H1 (cell line): Measurements from ENCODE around the gene DAPK3. TPM values are rescaled to one million over a fixed set of nuclear protein-coding genes. Genes with fewer than 3 reads are reported as not detected.

Experiments used
- CTCF ChIA-PET: fragments of 300-600 bp; sonication (Branson Sonifier 250); formaldehyde crosslinking; loops from one replicate; lab custom pipeline; 2021; ENCODE audit not compliant: partially characterized antibody; lab: Charles Lee
- POLR2A ChIA-PET: fragments of 300-600 bp; sonication (Branson Sonifier 250); formaldehyde crosslinking; loops from one replicate; lab custom pipeline; 2021; ENCODE audit warnings: inconsistent platforms; ENCODE audit not compliant: partially characterized antibody; lab: Charles Lee
- DNase-seq, 2 experiments: peaks; one replicate each; pipeline versions ENCODE4 v3.0.0 to v3.0.0-alpha.2; 2010 to 2022; ENCODE audit warnings: low spot score in 2 of 2, low read depth in 1 of 2, mixed read lengths in 1 of 2
- FAIRE-seq: peaks from 2 replicates; lab custom pipeline; 2011; peaks lifted over from hg19 to GRCh38; lab: Jason Lieb, UNC
- H2AFZ ChIP-seq: 2 replicates; pipeline ENCODE4 v1.8.1; 2012; ENCODE audit warnings: low read length, inconsistent platforms
- H2AK5ac ChIP-seq: 2 replicates; pipeline ENCODE4 v1.6.1; 2013; ENCODE audit warnings: low read depth, low read length
- H2BK120ac ChIP-seq: replicated peaks from 2 replicates; pipeline ENCODE3; 2013; ENCODE audit warnings: low read depth, low read length, inconsistent platforms
- H2BK12ac ChIP-seq: 2 replicates; pipeline ENCODE4 v1.6.1; 2013; ENCODE audit warnings: low read depth, low read length
- H2BK15ac ChIP-seq: 2 replicates; pipeline ENCODE4 v1.6.1; 2013; ENCODE audit warnings: low read length
- H2BK20ac ChIP-seq: 2 replicates; pipeline ENCODE4 v1.6.1; 2013; ENCODE audit warnings: low read length
- H2BK5ac ChIP-seq: 2 replicates; pipeline ENCODE4 v1.6.1; 2013; ENCODE audit warnings: low read depth, low read length
- H3K14ac ChIP-seq: 2 replicates; pipeline ENCODE4 v1.6.1; 2013; ENCODE audit warnings: inconsistent platforms; ENCODE audit not compliant: insufficient read length
- H3K18ac ChIP-seq: 2 replicates; pipeline ENCODE4 v1.6.1; 2013; ENCODE audit warnings: low read length; ENCODE audit errors: extremely low read depth
- H3K23ac ChIP-seq: 2 replicates; pipeline ENCODE4 v1.6.1; 2013; ENCODE audit warnings: inconsistent platforms; ENCODE audit not compliant: insufficient read length
- H3K23me2 ChIP-seq: 2 replicates; pipeline ENCODE4 v1.6.1; 2013; ENCODE audit warnings: low read depth, low read length
- H3K27ac ChIP-seq: 2 replicates; pipeline ENCODE4 v1.6.1; 2011; ENCODE audit warnings: low read depth, low read length, inconsistent platforms
- H3K27me3 ChIP-seq, 4 experiments: replicated peaks in 1 of 4; 1 replicate in 1 of 4; 2 replicates in 3 of 4; pipeline versions ENCODE4 v1.6.1 to v1.8.1; 2011 to 2013; ENCODE audit warnings: low read length in 3 of 4, mild to moderate bottlenecking in 3 of 4, inconsistent platforms in 2 of 4, mixed read lengths in 2 of 4, moderate library complexity in 1 of 4; ENCODE audit not compliant: control insufficient read depth in 3 of 4, insufficient read depth in 3 of 4; ENCODE audit errors: extremely low read depth in 1 of 4
- H3K36me3 ChIP-seq, 4 experiments: 2 replicates each; pipeline versions ENCODE4 v1.6.1 to v1.8.1; 2011 to 2013; ENCODE audit warnings: mild to moderate bottlenecking in 4 of 4, low read length in 3 of 4, moderate library complexity in 2 of 4, control low read depth in 1 of 4, inconsistent platforms in 1 of 4; ENCODE audit not compliant: insufficient read depth in 4 of 4, control insufficient read depth in 2 of 4
- H3K4ac ChIP-seq: replicated peaks from 2 replicates; pipeline ENCODE3; 2013; ENCODE audit warnings: low read length, low read depth, mixed read lengths, inconsistent platforms; ENCODE audit not compliant: insufficient read length
- H3K4me1 ChIP-seq, 4 experiments: replicated peaks in 1 of 4; 1 replicate in 1 of 4; 2 replicates in 3 of 4; pipeline versions ENCODE4 v1.6.1 to v1.8.1; 2011 to 2013; ENCODE audit warnings: low read length in 3 of 4, inconsistent platforms in 2 of 4, mixed read lengths in 1 of 4; ENCODE audit not compliant: insufficient read depth in 4 of 4, control insufficient read depth in 3 of 4
- H3K4me2 ChIP-seq, 2 experiments: 2 replicates each; pipeline versions ENCODE4 v1.6.1 to v1.8.1; 2011 to 2013; ENCODE audit warnings: low read depth in 2 of 2, low read length in 2 of 2, control low read depth in 1 of 2, inconsistent platforms in 1 of 2, mild to moderate bottlenecking in 1 of 2; ENCODE audit not compliant: insufficient read depth in 1 of 2
- H3K4me3 ChIP-seq, 4 experiments: fragments of 200-600, 300-600 bp in 1 of 4; sonication (generic), shearing (Covaris generic), sonication (Bioruptor Twin) in 1 of 4; 2 replicates each; pipeline versions ENCODE4 v1.5.1 to v1.8.1; 2011 to 2016; ENCODE audit warnings: low read length in 4 of 4, low read depth in 3 of 4, control low read depth in 2 of 4, inconsistent platforms in 2 of 4, mild to moderate bottlenecking in 2 of 4, mixed read lengths in 1 of 4, moderate library complexity in 1 of 4; ENCODE audit not compliant: insufficient read depth in 2 of 4; ENCODE audit errors: extremely low read depth in 1 of 4
- H3K56ac ChIP-seq: replicated peaks from 2 replicates; pipeline ENCODE3; 2013; ENCODE audit warnings: low read depth, mild to moderate bottlenecking, mixed read lengths, low read length, inconsistent platforms; ENCODE audit not compliant: insufficient read length
- H3K79me1 ChIP-seq: 2 replicates; pipeline ENCODE4 v1.6.1; 2013; ENCODE audit warnings: low read depth, low read length, control low read depth
- H3K79me2 ChIP-seq, 2 experiments: 2 replicates each; pipeline versions ENCODE4 v1.6.1 to v1.8.1; 2012 to 2013; ENCODE audit warnings: low read length in 2 of 2, mild to moderate bottlenecking in 2 of 2, inconsistent platforms in 1 of 2; ENCODE audit not compliant: insufficient read depth in 2 of 2, control insufficient read depth in 1 of 2
- H3K9ac ChIP-seq, 4 experiments: replicated peaks in 1 of 4; 1 replicate in 1 of 4; 2 replicates in 3 of 4; pipeline versions ENCODE4 v1.6.1 to v1.8.1; 2011 to 2013; ENCODE audit warnings: low read depth in 3 of 4, low read length in 3 of 4, control low read depth in 2 of 4, mild to moderate bottlenecking in 2 of 4, moderate library complexity in 2 of 4, inconsistent platforms in 1 of 4; ENCODE audit errors: extremely low read depth in 1 of 4
- H3K9me3 ChIP-seq, 2 experiments: 2 replicates each; pipeline versions ENCODE4 v1.6.1 to v1.8.1; 2012 to 2013; ENCODE audit warnings: mild to moderate bottlenecking in 2 of 2, moderate library complexity in 2 of 2, control low read depth in 1 of 2, inconsistent platforms in 1 of 2, low read depth in 1 of 2, low read length in 1 of 2, mixed read lengths in 1 of 2; ENCODE audit not compliant: insufficient read depth in 2 of 2
- H4K20me1 ChIP-seq, 2 experiments: replicated peaks in 1 of 2; 2 replicates each; pipeline versions ENCODE3 to v1.8.1; 2011 to 2013; ENCODE audit warnings: inconsistent platforms in 2 of 2, low read length in 2 of 2, mild to moderate bottlenecking in 1 of 2; ENCODE audit not compliant: insufficient read depth in 2 of 2, control insufficient read depth in 1 of 2
- H4K5ac ChIP-seq: 2 replicates; pipeline ENCODE4 v1.6.1; 2013; ENCODE audit warnings: low read length, low read depth, mixed read lengths, inconsistent platforms; ENCODE audit not compliant: insufficient read length
- H4K8ac ChIP-seq: 2 replicates; pipeline ENCODE4 v1.8.0; 2013; ENCODE audit warnings: mild to moderate bottlenecking, moderate library complexity, low read length, inconsistent platforms; ENCODE audit not compliant: insufficient read depth; ENCODE audit errors: extremely low read depth
- H4K91ac ChIP-seq: replicated peaks from 2 replicates; pipeline ENCODE3; 2013; ENCODE audit warnings: low read length, mixed read lengths, inconsistent platforms; ENCODE audit not compliant: insufficient read length
- CBX8 ChIP-seq: fragments of 300-800, 300-1000 bp; sonication (generic); IDR thresholded peaks from 2 replicates; pipeline ENCODE4 v1.7.1; 2016; ENCODE audit warnings: low read depth, low read length, borderline replicate concordance
- CEBPB ChIP-seq: IDR thresholded peaks from 2 replicates; pipeline ENCODE4 v1.6.1; 2012; ENCODE audit warnings: low read depth, low read length
- POLR2A ChIP-seq, 2 experiments: IDR thresholded peaks; 1 replicate in 1 of 2; 2 replicates in 1 of 2; pipeline ENCODE4 v1.6.1; 2011; ENCODE audit warnings: low read depth in 2 of 2, low read length in 2 of 2, mild to moderate bottlenecking in 2 of 2; ENCODE audit errors: control extremely low read depth in 1 of 2
- SP1 ChIP-seq: IDR thresholded peaks from 2 replicates; pipeline ENCODE4 v1.6.1; 2011; ENCODE audit warnings: low read depth, low read length
- WGBS, 2 experiments: shearing (Covaris generic) in 1 of 2; methylation state at CpG; one replicate each; pipeline versions ENCODE4 v1.1.6 to v1.1.7; 2013 to 2015; ENCODE audit warnings: low lambda C conversion rate in 2 of 2, mixed read lengths in 2 of 2, inconsistent platforms in 1 of 2, low coverage in 1 of 2, missing lambda C conversion rate in 1 of 2; ENCODE audit not compliant: insufficient replicate concordance in 2 of 2, insufficient coverage in 1 of 2, insufficient read length in 1 of 2; ENCODE audit errors: extremely low coverage in 1 of 2, missing lambda C conversion rate in 1 of 2; 5-methylcytosine and 5-hydroxymethylcytosine counted together
- polyA plus RNA-seq, 7 experiments: library from polyadenylated mRNA; depleted of rRNA in 3 of 7; stranded (reverse) in 5 of 7; unstranded in 2 of 7; fragments of >200 nt in 5 of 7; fragments of 200-250 nt in 2 of 7; gene quantifications; 1 replicate in 5 of 7; 2 replicates in 1 of 7; 4 replicates in 1 of 7; pipeline versions ENCODE4 v1.2.1 to v1.2.3, GENCODE V29; 2011 to 2013; ENCODE audit warnings: missing spikeins in 2 of 7, mixed read lengths in 2 of 7
- total RNA-seq: library from RNA; stranded (reverse); fragmentation: NEBNext Ultra II Directional; extraction: Animal tissue kit (Norgen Biotek cat#: 25700); gene quantifications from 2 replicates; pipeline ENCODE4 v1.2.1, GENCODE V29; 2021

DAPK3 gene
- total and polyA plus RNA-seq, 2 of the 8 experiments (the other 6 are each of a cell fraction or from before 2014, with no cell fraction given), result 53.2 to 78.1 TPM

DNA sequence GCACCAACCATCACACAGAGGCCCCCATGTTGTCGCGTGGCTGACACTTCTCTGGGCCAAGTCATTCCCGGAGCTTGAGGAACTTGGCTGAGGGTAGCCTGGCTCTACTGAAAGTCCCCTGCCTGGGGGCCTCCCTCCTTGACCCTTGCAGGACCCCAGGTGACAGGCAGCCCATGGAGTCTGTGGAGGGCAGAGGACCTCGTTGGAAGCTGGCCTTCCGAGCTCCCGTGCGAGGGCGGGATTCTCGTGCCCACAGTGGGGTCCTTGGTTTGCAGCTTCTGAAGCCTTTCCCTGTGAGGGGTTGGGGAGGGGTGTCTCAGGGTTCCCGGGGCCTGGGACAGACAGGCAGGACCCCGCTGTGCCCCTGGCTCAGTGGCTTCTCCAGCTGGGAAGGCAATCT is 21.6 kb downstream of the DAPK3 start:
- Histone ChIP-seq H3K79me1 (no peaks in the 10 kb centered on the region), H3K56ac (no peak overlapping the region), H2BK12ac (no peak overlapping the region), H3K9ac (no peak overlapping the region), H3K4me3 (no peak overlapping the region), H2BK120ac (no peak overlapping the region), H2BK15ac (no peak overlapping the region), H3K14ac (no peak overlapping the region), H4K8ac (no peak overlapping the region; the same call in 1 of the 2 replicates), H2AK5ac (no peak overlapping the region), H2BK5ac (no peak overlapping the region), H3K36me3 (peaks cover 0 to 3% (median under 1%) of the 10 kb centered on the region in 4 experiments; a peak in 4 of 8 replicates), H2AFZ (no peak overlapping the region), H3K9me3 (no peaks in the 10 kb centered on the region), H2BK20ac (no peak overlapping the region), H3K23ac (no peak overlapping the region), H3K79me2 (no peaks in the 10 kb centered on the region), H3K4ac (no peak overlapping the region), H3K18ac (no peak overlapping the region), H4K5ac (no peak overlapping the region), H3K27ac (no peak overlapping the region), H3K4me1 (peaks cover 0 to 6% (median 2%) of the 10 kb centered on the region in 4 experiments; a peak in 4 of 7 replicates), H4K20me1 (peaks cover 0 to 5% of the 10 kb centered on the region in 2 experiments), H3K4me2 (no peak overlapping the region), H3K23me2 (no peaks in the 10 kb centered on the region), H4K91ac (no peak overlapping the region), H3K27me3 (no peaks in the 10 kb centered on the region)
- no peak for FAIRE-seq
- 87% methylated on average over 11 of the region's 11 CpGs; no CpG with 5 or more reads in 1 of the 2 experiments for WGBS, 2 experiments
- TF ChIP-seq POLR2A (IDR thresholded peaks at IDR 0.05; ENCODE audit: control extremely low read depth in 1 of 2, low read depth in 2 of 2, low read length in 2 of 2) (no peak), CEBPB (no peak), SP1 (no peak), CBX8 (no peak)
- ChIA-PET POLR2A (interaction anchor here (1.0 to 24.8 kb wide), 4 partner anchors 13 to 31 kb away, joined by 3 to 870 read pairs (median 36); partner anchors contain the start of genes EEF2 and NMRK2), CTCF (no interaction called here)
- no peak for DNase-seq
